Activated CD8-positive, alpha-beta T cell treated with anti-CD3 and anti-CD28 coated beads for 36 hours (primary cell): ENCODE results near the gene CDC25B. TPM values are rescaled to one million over a fixed set of nuclear protein-coding genes. Genes with fewer than 3 reads are reported as not detected.

Experiments used
- ATAC-seq: fragments of 200-7000 bp; cut with Tn5 transposase; one replicate; pipeline ENCODE4 v1.10.0; 2021; ENCODE audit warnings: mild to moderate bottlenecking, moderate library complexity
- CTCF ChIA-PET: fragments of 350-600 bp; sonication (Branson Sonifier 250); formaldehyde crosslinking; loops from one replicate; lab custom pipeline; 2021; ENCODE audit warnings: antibody characterized with exemption; lab: Charles Lee
- POLR2A ChIA-PET: fragments of 350-600 bp; sonication (Branson Sonifier 250); formaldehyde crosslinking; loops from one replicate; lab custom pipeline; 2021; ENCODE audit warnings: antibody characterized with exemption; lab: Charles Lee
- DNase-seq: peaks from one replicate; pipeline ENCODE4 v3.0.0-alpha.2; 2020
- H3K27ac Mint-ChIP-seq: one replicate; pipeline ENCODE4 v1.8.0; 2021; ENCODE audit warnings: mild to moderate bottlenecking, mixed read lengths
- H3K27me3 Mint-ChIP-seq: one replicate; pipeline ENCODE4 v1.8.0; 2021; ENCODE audit warnings: mixed read lengths
- H3K36me3 Mint-ChIP-seq: one replicate; pipeline ENCODE4 v1.8.0; 2021; ENCODE audit warnings: low read depth, mixed read lengths
- H3K4me1 Mint-ChIP-seq: one replicate; pipeline ENCODE4 v1.8.0; 2021; ENCODE audit warnings: low read depth, mixed read lengths
- H3K4me3 Mint-ChIP-seq: one replicate; pipeline ENCODE4 v1.8.0; 2021; ENCODE audit warnings: mild to moderate bottlenecking, moderate library complexity, mixed read lengths
- H3K9me3 Mint-ChIP-seq: one replicate; pipeline ENCODE4 v1.8.0; 2021; ENCODE audit warnings: mixed read lengths
- CTCF ChIP-seq: fragments of 200-600 bp; IDR thresholded peaks from one replicate; pipeline ENCODE4 v1.8.0; 2022; ENCODE audit warnings: antibody characterized with exemption, mild to moderate bottlenecking
- intact Hi-C: fragments of 100-400 bp; cut with micrococcal nuclease; formaldehyde crosslinking; loops from one replicate; pipeline ENCODE4 v1.10.0; 2022
- total RNA-seq, 2 experiments: library from RNA; stranded (reverse); gene quantifications; one replicate each; pipeline ENCODE4 v1.2.3, GENCODE V29; 2021

The CDC25B gene
- total RNA-seq, 2 experiments from 2014 or later, result 66.9 to 67.1 TPM

GRCh38 chr20:3760655-3761348, 35.3 kb upstream of the CDC25B start:
- Mint-ChIP-seq H3K27me3 (no peaks in the 10 kb centered on the region), H3K4me1 (peaks cover 1% of the 10 kb centered on the region), H3K36me3 (peaks cover 12% of the 10 kb centered on the region), H3K9me3 (no peaks in the 10 kb centered on the region), H3K4me3 (no peak overlapping the region), H3K27ac (no peak overlapping the region)
- intact Hi-C loops, result no loop called here
- DNase-seq (no peak), ATAC-seq (no peak)
- ChIA-PET CTCF (interaction anchor here (0.9 kb wide), 1 partner anchor 8 kb away, joined by 3 read pairs; no protein-coding TSS in a partner anchor), POLR2A (interaction anchor here (1.9 kb wide), 1 partner anchor 60 kb away, joined by 5 read pairs; the partner anchor contains the start of gene AP5S1)
- no peak for TF ChIP-seq CTCF

- H3K4me1 Mint-ChIP-seq, result peaks cover 20% of the 10 kb centered on the region
- no peaks in the 10 kb centered on the region for H3K9me3 Mint-ChIP-seq
- no peaks in the 10 kb centered on the region for H3K36me3 Mint-ChIP-seq
- H3K27ac Mint-ChIP-seq, result no peak overlapping the region
- no peaks in the 10 kb centered on the region for H3K27me3 Mint-ChIP-seq
- ChIA-PET POLR2A (interaction anchor here (0.8 to 1.1 kb wide), 2 partner anchors 9 to 13 kb away, joined by 3 to 6 read pairs; no protein-coding TSS in a partner anchor), CTCF (interaction anchor here (1.6 to 1.8 kb wide), 2 partner anchors 11 to 88 kb away, joined by 3 to 5 read pairs; no protein-coding TSS in a partner anchor)
- TF ChIP-seq CTCF, result no peak
- intact Hi-C loops, result no loop called here
- DNase-seq (no peak), ATAC-seq (no peak)
- H3K4me3 Mint-ChIP-seq, result no peak overlapping the region
These were observed 32.2 kb upstream of the CDC25B start for GRCh38 chr20:3763671-3764601.

- intact Hi-C loops, result no loop called here
- Mint-ChIP-seq H3K27me3 (no peaks in the 10 kb centered on the region), H3K36me3 (no peaks in the 10 kb centered on the region), H3K27ac (no peak overlapping the region), H3K9me3 (no peaks in the 10 kb centered on the region), H3K4me3 (no peak overlapping the region), H3K4me1 (peaks cover 24% of the 10 kb centered on the region)
- TF ChIP-seq CTCF, result no peak
- ChIA-PET CTCF (interaction anchor here (0.6 to 1.9 kb wide), 4 partner anchors 12 to 88 kb away, joined by 3 to 5 read pairs (median 4); no protein-coding TSS in a partner anchor), POLR2A (interaction anchor here (0.7 to 1.2 kb wide), 4 partner anchors 10 to 22 kb away, joined by 3 to 6 read pairs (median 3); partner anchors contain the start of gene CENPB)
- DNase-seq (no peak), ATAC-seq (no peak)
These were observed 31.5 kb upstream of the CDC25B start for GRCh38 chr20:3764659-3765058.

- H3K4me1 Mint-ChIP-seq, result peaks cover 26% of the 10 kb centered on the region
- H3K4me3 Mint-ChIP-seq, result no peak overlapping the region
- H3K27me3 Mint-ChIP-seq, result no peaks in the 10 kb centered on the region
- no peak for DNase-seq
- intact Hi-C loops, result no loop called here
- POLR2A ChIA-PET, result interaction anchor here (0.6 to 1.2 kb wide), 6 partner anchors 10 to 337 kb away, joined by 3 to 6 read pairs (median 3); partner anchors contain the start of gene CENPB
- CTCF ChIA-PET, result interaction anchor here (0.6 to 4.3 kb wide), 11 partner anchors 12 to 320 kb away, joined by 3 to 30 read pairs (median 5); partner anchors contain the start of gene CENPB
- no peaks in the 10 kb centered on the region for H3K36me3 Mint-ChIP-seq
- H3K9me3 Mint-ChIP-seq, result no peaks in the 10 kb centered on the region
- ATAC-seq, result no peak
- no peak for TF ChIP-seq CTCF
- H3K27ac Mint-ChIP-seq, result no peak overlapping the region
These were observed 30.8 kb upstream of the CDC25B start for GRCh38 chr20:3765171-3765882.
